Adrenal gland (tissue), 12 donors: ENCODE results near the gene CRISPLD2. TPM values are rescaled to one million over a fixed set of nuclear protein-coding genes. Genes with fewer than 3 reads are reported as not detected.

Source experiments
- DNase-seq, 7 donors: peaks; one replicate each; pipeline ENCODE4 v3.0.0-alpha.2; 2019 to 2020
- H3K27ac ChIP-seq, 5 donors: fragments of 200-600 bp; sonication (generic) in 4 of 5; 1 replicate in 3 of 5; 2 replicates in 2 of 5; pipeline versions ENCODE4 v1.5.1 to v1.8.0; 2016 to 2020; ENCODE audit warnings: mild to moderate bottlenecking in 1 of 5
- H3K27me3 ChIP-seq: fragments of 200-600 bp; 2 replicates; pipeline ENCODE4 v1.8.0; 2021
- H3K36me3 ChIP-seq, 2 donors: fragments of 200-600 bp; replicated peaks in 1 of 2; 1 replicate in 1 of 2; 2 replicates in 1 of 2; pipeline versions ENCODE4 v1.5.1 to v1.8.0; 2018 to 2022
- H3K4me1 ChIP-seq, 2 donors: fragments of 200-600 bp; replicated peaks in 1 of 2; 1 replicate in 1 of 2; 2 replicates in 1 of 2; pipeline versions ENCODE4 v1.5.1 to v1.8.0; 2018 to 2021
- H3K4me3 ChIP-seq, 4 donors: fragments of 200-600 bp; sonication (generic) in 3 of 4; one replicate each; pipeline ENCODE4 v1.5.1; 2016 to 2018
- H3K9me3 ChIP-seq, 3 donors: fragments of 200-600 bp; sonication (generic) in 1 of 3; replicated peaks in 1 of 3; 1 replicate in 2 of 3; 2 replicates in 1 of 3; pipeline versions ENCODE4 v1.5.1 to v1.8.0; 2016 to 2021
- CTCF ChIP-seq, 6 experiments: fragments of 450-650 bp in 4 of 6; fragments of 200-600 bp in 2 of 6; sonication (generic) in 1 of 6; IDR thresholded peaks; 1 replicate in 5 of 6; 2 replicates in 1 of 6; pipeline versions ENCODE4 v1.5.1 to v1.8.0; 2016 to 2021; ENCODE audit warnings: antibody characterized with exemption in 6 of 6, mild to moderate bottlenecking in 2 of 6, moderate library complexity in 1 of 6
- POLR2A ChIP-seq, 2 donors: fragments of 450-650 bp; IDR thresholded peaks; one replicate each; pipeline ENCODE4 v1.6.1; 2017; ENCODE audit warnings: antibody characterized with exemption in 2 of 2, mild to moderate bottlenecking in 2 of 2, moderate library complexity in 1 of 2
- WGBS, 4 donors: extraction: QIAGEN DNeasy Blood & Tissue Kit in 2 of 4; methylation state at CpG; one replicate each; pipeline versions ENCODE4 v1.1.5 to v1.1.7; 2013 to 2017; 5-methylcytosine and 5-hydroxymethylcytosine counted together
- intact Hi-C, 2 donors: fragments of 100-400 bp; cut with DNase I; formaldehyde crosslinking; loops; one replicate each; pipeline versions ENCODE4 v1.14.1 to v1.15.0; 2022 to 2023
- polyA plus RNA-seq, 3 donors: library from polyadenylated mRNA; stranded (reverse); fragments of 200-250 nt in 2 of 3; fragments of 350-450 nt in 1 of 3; fragmentation: Illumina TruSeq in 1 of 3; extraction: RNeasy Lipid Tissue Mini Kit (QIAGEN cat#74804) in 1 of 3; gene quantifications; one replicate each; pipeline ENCODE4 v1.2.3, GENCODE V29; 2013 to 2014
- total RNA-seq, 9 donors: library from RNA; depleted of rRNA in 4 of 9; stranded (reverse); fragments of >200 nt in 4 of 9; fragments of 120-200 nt in 1 of 9; fragmentation: NEBNext Ultra II Directional in 1 of 9; extraction: Animal tissue kit (Norgen Biotek cat#: 25700) in 1 of 9; gene quantifications; one replicate each; pipeline versions ENCODE4 v1.1.0 to v1.2.4, GENCODE V29; 2013 to 2023
- donor health status: healthy with polysubstance abuse.
- donor health status: Bipolar disorder and iron deficiency.
- donor health status: DM: yes; HTN: yes; CAD: no.
- donor health status: DM: no; HTN: no; CAD: no.
- donor health status: DM: no; HTN: no; CAD: no.
- donor health status: DM: yes; HTN: yes; CAD: no.

Gene CRISPLD2
- total and polyA plus RNA-seq, 12 donors, result 2.1 to 362 (median 57.5) TPM

DNA sequence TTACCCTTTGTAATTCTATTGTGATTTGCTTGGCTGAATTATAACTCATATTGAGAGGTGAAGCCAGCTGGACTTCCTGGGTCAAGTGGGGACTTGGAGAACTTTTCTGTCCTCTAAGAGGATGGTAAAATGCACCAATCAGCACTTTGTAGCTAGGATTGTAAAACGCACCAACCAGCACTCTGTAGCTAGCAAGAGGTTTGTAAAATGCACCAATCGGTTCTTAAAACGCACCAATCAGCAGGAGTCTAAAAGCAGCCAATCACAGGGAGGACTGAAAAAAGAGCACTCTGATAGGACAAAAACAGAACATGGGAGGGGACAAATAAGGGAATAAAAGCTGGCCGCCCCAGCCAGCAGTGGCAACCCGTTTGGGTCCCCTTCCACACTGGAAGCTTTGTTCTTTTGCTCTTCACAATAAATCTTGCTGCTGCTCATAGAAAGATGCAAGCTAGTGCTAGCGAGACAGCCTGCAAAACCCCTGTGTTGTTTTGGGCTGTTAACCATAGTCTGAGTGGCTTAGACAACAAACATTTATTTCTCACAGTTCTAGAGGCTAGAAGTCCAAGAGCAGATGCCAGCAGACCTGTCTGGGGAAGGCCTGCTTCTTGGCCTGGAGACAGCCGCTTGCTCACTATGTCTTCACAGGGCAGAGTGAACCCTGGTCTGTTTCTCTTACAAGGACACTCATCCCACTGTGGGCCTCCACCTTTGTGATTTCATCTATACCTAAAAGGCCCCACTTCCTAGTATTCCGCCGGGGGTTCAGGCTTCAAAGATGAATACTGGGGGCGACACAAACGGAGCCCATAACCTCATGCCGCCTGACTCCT lies 39.0 kb upstream of the CRISPLD2 start:
- peaks cover 0 to 32% of the 10 kb centered on the region in 2 donors for H3K36me3 ChIP-seq
- intact Hi-C loops, result no loop called here
- 85 to 93% (median 92%) methylated on average over 12 of the region's 12 CpGs for WGBS, 4 donors

GRCh38 chr16:84782846-84783245 lies 36.9 kb upstream of the CRISPLD2 start:
- Histone ChIP-seq H3K27ac (no peak overlapping the region), H3K4me1 (peaks cover 0 to 3% of the 10 kb centered on the region in 2 donors), H3K27me3 (no peaks in the 10 kb centered on the region), H3K36me3 (peaks cover 0 to 20% of the 10 kb centered on the region in 2 donors), H3K9me3 (no peaks in the 10 kb centered on the region), H3K4me3 (no peak overlapping the region)
- WGBS, 4 donors, result 70 to 85% (median 83%) methylated on average over 2 of the region's 2 CpGs
- intact Hi-C loops, result no loop called here
- TF ChIP-seq POLR2A (IDR thresholded peaks at IDR 0.05) (no peak), CTCF (IDR thresholded peaks at IDR 0.05) (no peak)
- DNase-seq, result no peak

More for the DNA sequence above, 39.0 kb upstream of the CRISPLD2 start:
- Histone ChIP-seq H3K27me3 (no peaks in the 10 kb centered on the region), H3K27ac (no peak overlapping the region), H3K4me1 (peaks cover 0 to under 1% of the 10 kb centered on the region in 2 donors), H3K9me3 (no peaks in the 10 kb centered on the region), H3K4me3 (no peak overlapping the region)
- TF ChIP-seq CTCF (IDR thresholded peaks at IDR 0.05) (no peak), POLR2A (IDR thresholded peaks at IDR 0.05) (no peak)
- DNase-seq, result no peak

DNA sequence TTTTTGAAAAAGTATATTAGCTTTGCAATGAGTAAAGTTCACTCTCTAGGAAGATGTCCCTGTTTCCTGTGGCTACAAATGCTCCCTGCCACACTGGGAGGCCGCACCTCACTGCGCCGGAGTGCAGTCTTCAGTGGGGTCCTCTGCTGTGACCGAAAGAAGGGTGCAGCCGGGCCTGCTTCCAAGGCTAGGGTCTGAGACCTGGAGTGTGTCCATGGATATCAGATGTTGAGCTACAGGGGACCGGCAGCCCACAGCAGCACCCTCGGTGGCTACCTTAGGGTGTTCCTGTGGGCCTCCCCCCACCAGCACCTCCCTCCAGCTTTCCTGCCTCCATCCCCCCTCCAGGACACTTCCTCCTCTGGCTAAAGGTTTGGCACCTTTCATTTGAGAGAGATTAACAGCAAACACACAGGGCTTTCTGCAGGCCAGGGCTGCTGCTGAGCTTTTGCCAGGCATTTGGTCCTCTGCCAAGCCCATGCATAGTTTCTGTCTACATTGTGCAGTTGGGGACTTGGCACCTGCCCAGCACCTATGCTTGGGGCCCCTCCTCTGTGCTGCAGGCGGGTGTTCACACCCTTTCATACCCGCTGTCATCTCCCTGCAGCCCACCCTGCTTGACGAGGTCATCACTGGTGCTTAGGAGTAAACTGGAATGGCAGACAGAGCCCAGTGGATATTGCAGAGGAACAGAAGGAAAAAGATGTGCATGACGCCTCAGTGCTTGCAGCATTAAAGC lies 33.8 kb upstream of the CRISPLD2 start:
- H3K4me1 ChIP-seq, result peaks cover 0 to 3% of the 10 kb centered on the region in 2 donors
- intact Hi-C loops, result no loop called here
- 62 to 72% (median 71%) methylated on average over 8 to 11 of the region's 11 CpGs for WGBS, 4 donors
- no peaks in the 10 kb centered on the region for H3K9me3 ChIP-seq
- H3K27ac ChIP-seq, result no peak overlapping the region
- TF ChIP-seq CTCF (IDR thresholded peaks at IDR 0.05) (no peak), POLR2A (IDR thresholded peaks at IDR 0.05) (no peak)
- H3K4me3 ChIP-seq, result no peak overlapping the region
- no peaks in the 10 kb centered on the region for H3K27me3 ChIP-seq
- DNase-seq, result no peak
- H3K36me3 ChIP-seq, result no peaks in the 10 kb centered on the region

- Histone ChIP-seq H3K27me3 (no peaks in the 10 kb centered on the region), H3K4me3 (no peak overlapping the region), H3K9me3 (no peaks in the 10 kb centered on the region), H3K4me1 (peaks cover 0 to 3% of the 10 kb centered on the region in 2 donors), H3K27ac (no peak overlapping the region), H3K36me3 (no peaks in the 10 kb centered on the region)
- WGBS, 4 donors, result 67 to 87% (median 81%) methylated on average over 1 to 13 of the region's 13 CpGs
- intact Hi-C loops, result no loop called here
- no peak for TF ChIP-seq POLR2A (IDR thresholded peaks at IDR 0.05)
- no peak for TF ChIP-seq CTCF (IDR thresholded peaks at IDR 0.05)
- DNase-seq, result no peak
Measured at GRCh38 chr16:84786605-84787262, 33.1 kb upstream of the CRISPLD2 start.
